GM18517 (cell line): ENCODE results near the gene ARPC4.
A peak's percentile ranks its signal among the peaks of the same experiment; 100 is the strongest.

Source experiments
- ATAC-seq: cut with Tn5 transposase; IDR thresholded peaks from one replicate; pipeline ENCODE4 v1.9.1; 2021; ENCODE audit warnings: mild to moderate bottlenecking, moderate library complexity; ENCODE audit not compliant: unreplicated experiment

The ARPC4 gene

DNA sequence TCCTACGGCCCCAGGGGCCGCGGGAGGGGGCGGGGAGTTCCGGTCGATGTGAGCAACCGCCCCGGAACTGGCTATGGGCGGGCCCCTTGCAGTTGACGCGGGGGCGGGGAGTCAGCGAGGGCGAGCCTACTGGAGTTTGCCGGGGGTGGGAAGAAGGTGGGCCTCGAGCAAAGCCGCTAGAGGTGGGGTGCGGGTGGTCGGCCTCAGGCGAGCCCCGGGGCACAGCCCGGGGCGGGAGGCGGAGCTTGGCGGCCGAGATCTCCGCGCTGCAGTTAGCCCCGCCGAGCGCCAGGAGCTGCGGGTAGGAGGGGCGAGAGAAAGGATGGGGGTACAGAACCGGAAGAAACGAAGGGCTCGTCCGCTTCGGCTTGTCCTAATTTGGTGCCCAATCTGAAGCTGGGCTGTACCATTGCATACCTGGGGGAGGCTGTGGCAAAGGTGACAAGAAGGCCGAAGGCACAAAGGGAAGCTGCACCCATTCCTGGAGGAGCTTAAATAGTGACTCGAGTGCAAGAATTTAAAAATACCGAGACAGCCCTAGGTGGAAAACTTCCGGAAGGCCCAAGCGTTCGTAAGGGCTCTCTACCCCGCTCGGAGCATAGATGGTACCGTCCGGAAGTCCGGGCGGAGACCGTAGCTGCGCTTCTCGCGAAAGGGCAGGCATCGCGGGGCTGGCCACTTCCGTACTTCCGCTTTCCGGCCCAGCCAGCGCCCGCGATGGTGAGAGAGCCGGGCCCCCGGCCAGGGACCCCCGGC, at the start of gene ARPC4, which contains the start of gene TADA3:
Gene ARPC4 (plus strand): TSS at position 678 of the 756 bp plus-strand sequence. CDS start 40 bp downstream, at position 718.
Gene TADA3 (minus strand): TSS at position 69 of the 756 bp plus-strand sequence. CDS start 1,007 bp downstream, outside the sequence.
- peak; percentile 83 for ATAC-seq

DNA sequence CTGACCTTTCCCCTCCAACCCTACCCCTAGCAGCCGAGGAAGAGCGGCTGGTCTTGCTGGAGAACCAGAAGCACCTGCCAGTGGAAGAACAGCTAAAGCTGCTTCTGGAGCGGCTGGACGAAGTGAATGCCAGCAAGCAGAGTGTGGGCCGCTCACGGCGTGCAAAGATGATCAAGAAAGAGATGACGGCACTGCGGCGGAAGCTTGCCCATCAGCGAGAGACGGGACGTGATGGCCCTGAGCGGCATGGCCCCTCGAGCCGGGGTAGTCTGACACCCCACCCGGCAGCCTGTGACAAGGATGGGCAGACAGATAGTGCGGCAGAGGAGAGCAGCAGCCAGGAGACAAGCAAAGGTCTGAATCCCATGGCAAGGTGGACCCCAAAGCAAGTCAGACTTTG, 49.3 kb upstream of the ARPC4 start:
- ATAC-seq, result no peak

DNA sequence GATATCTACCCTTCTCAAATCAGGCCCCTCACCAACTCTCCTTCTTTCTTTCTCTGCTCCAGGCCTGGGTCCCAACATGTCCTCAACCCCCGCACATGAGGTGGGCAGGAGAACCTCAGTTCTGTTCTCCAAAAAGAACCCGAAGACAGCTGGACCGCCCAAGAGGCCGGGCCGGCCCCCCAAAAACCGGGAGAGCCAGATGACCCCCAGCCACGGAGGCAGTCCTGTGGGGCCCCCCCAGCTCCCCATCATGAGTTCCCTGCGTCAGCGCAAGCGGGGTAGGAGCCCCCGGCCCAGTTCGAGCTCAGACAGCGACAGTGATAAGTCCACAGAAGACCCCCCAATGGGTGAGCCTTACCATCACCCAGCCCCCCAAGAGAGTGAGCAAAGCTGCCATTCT, 48.7 kb upstream of the ARPC4 start:
- no peak for ATAC-seq

DNA sequence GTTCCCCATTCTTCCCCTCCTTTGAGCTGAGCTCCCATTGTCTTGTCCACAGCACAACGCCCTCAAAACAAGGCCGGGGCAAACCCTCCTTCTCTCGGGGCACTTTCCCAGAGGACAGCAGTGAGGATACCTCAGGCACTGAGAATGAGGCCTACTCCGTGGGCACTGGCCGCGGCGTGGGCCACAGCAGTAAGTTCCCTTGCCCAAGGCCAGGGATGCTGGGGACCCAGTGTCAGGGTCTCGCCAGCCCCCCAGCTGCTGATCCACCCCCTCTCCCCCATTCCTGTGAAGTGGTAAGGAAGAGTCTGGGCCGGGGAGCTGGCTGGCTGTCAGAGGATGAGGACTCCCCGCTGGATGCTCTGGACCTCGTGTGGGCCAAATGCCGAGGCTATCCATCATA, 47.4 kb upstream of the ARPC4 start:
- no peak for ATAC-seq

DNA sequence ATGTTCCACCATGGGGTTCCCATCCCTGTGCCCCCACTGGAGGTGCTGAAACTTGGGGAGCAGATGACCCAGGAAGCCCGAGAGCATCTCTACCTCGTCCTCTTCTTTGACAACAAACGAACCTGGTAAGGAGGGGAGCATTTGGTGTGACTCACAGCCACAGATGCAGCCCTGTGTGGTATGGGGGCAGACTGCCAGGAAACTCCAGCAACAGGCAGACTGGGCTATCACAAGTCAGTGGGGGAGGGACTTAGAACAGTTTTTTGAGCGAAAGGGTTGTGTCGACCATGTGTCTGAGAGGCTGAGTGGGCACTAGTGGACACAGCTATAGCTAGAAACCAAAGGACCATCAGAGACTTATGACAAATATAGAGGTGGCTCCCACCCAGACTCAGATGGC, 46.6 kb upstream of the ARPC4 start:
- no peak for ATAC-seq

DNA sequence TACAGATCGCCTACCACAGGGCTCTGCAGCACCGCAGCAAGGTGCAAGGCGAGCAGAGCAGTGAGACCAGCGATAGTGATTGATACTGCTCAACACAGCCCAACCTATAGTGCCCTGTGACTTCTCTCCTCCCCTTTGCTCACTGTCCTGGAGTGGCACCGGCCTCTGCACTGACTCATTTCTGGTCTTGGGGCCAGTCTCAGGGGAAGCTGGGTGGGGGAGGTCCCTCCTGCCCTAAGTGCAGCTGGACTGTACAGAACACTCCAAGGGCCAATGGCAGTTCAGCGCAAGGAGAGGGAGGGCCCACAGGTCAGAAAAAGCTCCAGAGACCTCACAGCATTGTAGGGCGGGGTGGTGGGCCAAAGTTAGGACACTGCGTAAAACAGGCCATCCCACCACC, 45.6 kb upstream of the ARPC4 start:
- no peak for ATAC-seq

DNA sequence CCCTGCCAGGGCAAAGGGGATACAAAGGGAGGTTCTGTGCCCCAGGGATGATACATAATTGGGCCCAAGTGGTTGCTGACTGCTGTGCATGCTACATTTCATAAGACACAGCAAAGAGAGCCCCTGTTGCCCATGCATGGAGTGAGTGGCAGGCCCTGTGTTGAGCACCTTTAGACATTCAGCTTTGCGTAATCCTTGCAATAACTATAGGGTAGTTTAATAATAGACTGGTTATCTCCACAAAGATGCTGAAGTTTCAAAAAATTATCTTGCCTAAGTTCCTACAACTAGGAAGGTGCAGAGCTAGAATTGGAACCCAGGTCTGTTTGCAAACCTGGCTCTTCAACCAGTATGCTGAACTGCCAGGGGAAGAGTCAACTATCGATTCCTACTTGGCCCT, 44.9 kb upstream of the ARPC4 start:
- no peak for ATAC-seq

DNA sequence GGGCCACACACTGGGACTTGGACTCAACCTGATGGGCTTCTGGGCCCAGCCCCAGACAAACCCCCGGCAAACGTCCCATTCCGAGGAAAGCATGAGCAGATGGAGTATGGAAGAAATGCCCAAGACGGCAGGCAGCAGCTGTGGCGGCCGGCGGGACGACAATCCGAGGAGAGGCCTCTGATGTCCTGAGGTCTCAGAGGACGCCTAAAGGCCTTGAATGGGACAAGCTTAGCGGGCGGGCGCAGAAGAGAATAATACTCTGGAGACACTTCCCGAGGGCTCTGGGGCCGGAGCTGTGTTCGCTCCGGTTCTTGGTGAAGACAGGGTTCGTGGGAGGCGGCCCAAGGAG, 43.6 kb upstream of the ARPC4 start:
- no peak for ATAC-seq

DNA sequence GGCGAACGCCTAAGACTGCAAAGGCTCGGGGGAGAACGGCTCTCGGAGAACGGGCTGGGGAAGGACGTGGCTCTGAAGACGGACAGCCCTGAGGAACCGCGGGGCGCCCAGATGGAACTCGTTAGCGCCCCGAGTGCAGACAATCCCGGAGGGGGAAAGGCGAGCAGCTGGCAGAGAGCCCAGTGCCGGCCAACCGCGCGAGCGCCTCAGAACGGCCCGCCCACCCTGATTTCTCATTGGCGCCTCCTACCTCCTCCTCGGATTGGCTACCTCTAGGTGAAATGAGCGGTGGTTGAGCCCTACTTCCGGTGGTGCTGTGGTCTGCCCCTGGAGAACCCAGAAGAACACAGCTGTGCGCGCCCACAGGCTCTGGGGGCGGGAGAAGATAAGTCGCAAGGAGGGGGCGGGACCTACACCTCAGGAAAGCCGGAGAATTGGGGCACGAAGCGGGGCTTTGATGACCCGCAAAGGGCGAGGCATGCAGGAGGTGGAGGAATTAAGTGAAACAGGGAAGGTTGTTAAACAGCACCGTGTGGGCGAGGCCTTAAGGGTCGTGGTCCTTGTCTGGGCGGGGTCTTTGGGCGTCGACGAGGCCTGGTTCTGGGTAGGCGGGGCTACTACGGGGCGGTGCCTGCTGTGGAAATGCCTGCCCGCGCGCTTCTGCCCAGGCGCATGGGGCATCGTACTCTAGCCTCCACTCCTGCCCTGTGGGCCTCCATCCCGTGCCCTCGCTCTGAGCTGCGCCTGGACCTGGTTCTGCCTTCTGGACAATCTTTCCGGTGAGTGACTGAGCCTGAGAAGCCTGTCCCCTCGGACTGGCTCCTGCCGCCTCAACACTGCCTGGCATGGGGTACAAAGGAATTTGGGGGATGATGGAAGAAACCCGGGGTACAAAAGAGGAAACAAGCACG, 43.0 kb upstream of the ARPC4 start, which contains the start of gene OGG1:
Gene OGG1 (plus strand): TSS at position 308 of the 911 bp plus-strand sequence. CDS start 335 bp downstream, at position 643.
- peak; percentile 80 for ATAC-seq

DNA sequence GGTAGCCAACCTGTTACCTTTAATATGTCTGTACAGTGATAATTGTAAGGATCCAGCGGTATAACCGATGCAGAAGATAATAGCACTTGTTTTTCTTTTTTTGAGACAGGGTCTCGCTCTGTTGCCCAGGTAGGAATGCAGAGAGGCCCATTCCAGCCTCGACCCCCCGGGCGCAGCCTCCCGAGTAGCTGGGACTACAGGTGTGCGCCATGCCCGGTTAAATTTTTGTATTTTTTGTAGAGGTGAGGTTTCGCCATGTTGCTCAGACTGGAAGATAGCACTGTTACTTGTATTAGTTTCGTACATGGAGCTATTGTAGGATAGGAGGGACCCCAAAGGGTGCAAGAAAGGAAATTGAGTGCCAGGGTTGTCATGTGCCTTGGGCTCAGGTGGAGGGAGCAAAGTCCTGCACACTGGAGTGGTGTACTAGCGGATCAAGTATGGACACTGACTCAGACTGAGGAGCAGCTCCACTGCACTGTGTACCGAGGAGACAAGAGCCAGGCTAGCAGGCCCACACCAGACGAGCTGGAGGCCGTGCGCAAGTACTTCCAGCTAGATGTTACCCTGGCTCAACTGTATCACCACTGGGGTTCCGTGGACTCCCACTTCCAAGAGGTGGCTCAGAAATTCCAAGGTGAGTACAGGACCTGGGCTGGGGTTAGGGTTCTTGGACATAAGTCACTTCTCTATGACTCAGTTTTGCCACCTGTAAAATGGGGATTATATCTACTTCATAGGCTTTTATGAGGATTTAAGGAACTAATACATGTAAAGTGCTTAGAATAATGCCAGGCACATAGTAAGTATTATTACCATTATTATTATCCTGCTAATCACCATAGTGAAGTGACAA, 42.1 kb upstream of the ARPC4 start:
- no peak for ATAC-seq

DNA sequence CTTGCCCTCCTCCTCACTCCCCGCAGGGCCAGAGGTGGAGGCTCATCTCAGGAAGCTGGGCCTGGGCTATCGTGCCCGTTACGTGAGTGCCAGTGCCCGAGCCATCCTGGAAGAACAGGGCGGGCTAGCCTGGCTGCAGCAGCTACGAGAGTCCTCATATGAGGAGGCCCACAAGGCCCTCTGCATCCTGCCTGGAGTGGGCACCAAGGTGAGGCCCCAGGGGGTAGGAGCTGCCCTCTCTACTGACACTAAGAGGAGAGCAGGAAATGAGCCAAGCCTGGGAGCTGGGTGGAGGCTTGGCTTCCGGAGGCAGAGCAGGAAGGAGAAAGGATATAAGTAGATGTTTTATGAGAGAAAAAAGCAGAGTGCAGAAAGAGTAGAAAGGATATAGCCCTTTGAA, 38.2 kb upstream of the ARPC4 start:
- no peak for ATAC-seq

DNA sequence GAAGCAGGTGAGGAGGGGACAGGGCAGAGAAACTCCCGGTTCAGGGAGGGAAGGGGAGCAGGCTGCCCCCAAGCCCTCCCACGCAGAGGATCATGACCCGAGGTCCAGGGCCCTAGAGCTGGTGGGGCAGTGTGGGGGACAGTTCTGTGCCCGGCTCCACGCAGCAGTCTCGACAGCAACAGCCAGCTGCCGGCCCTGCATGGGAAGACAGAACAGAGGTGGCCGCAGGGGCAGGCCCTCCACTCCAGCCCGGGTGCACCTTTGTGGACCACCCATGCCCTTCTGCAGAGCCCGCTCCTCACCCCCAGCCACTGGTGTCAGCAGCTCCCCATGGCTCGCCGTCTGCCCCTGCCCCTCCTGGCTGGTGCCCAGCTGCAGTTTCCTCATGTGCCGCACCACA, 35.5 kb upstream of the ARPC4 start:
- ATAC-seq, result no peak

DNA sequence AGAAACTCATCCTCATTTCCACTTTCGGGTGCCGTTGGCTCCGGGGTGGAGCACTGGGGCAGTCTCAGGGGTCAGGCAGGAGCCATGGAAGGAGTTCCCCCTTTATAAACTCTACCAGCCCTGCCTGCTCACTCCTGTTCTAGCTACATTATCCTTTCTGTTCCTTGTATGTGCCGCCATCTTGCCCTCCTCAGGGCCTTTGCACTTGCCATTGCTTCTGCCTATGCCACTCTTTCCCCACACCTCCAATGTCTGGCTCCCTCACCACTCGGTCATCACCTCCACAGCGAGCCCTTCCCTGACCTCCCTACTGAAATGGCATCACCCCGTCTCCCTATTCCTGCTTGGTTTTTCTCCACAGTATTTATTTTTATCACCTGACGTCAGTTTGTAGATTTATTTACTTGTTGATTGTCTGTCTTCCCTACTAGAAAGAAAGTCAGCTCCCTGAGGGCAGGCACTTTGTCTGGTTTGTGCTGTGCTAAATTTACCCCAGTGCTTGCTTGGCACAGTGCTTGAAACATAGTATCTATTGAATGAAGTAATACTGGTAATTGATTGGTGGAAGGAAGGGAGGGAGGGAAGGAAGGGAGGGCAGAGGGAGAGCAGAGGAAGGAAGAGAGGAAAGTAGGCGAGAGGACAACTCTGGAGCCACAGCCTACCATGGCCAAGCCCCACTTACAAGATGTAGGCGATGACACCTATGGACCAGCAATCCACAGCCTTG, 31.9 kb upstream of the ARPC4 start:
- no peak for ATAC-seq

DNA sequence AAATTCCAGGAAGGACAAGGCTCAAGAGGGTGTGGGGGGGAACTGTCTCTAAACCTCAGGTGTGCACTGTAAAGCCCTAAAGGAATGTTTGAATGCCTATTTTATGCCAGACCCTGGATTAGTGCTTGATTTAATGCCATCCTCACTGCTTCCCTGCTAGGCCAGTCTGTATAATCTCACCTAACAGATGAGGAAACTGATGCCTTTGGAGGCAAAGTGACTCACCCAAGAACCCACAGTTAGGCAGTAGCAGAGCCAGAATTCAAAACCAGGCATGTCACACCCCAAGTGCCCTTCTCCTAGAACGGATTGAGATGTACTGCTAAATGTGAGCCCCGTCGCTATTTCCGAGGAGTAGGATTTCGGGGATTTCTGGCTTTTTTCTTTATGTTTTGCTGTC, 31.0 kb upstream of the ARPC4 start:
- ATAC-seq, result no peak

DNA sequence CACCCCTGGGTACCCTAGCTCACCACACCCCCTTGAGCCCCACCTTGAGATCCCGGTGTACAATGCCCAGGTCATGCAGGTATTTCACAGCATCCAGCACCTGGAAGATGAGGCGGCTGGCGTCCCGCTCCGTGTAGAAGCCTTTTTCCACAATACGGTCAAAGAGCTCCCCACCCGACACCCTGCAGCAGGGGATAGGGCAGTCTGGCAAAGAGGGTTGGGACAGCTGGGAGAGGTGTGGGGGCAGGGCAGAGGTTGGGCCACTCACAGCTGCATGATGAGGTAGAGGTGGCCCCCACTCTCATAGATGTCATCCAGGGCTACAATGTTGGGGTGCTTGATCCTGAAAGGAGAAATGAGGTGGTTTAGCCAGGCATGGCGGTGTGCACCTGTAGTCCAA, 30.0 kb upstream of the ARPC4 start:
- ATAC-seq, result no peak

DNA sequence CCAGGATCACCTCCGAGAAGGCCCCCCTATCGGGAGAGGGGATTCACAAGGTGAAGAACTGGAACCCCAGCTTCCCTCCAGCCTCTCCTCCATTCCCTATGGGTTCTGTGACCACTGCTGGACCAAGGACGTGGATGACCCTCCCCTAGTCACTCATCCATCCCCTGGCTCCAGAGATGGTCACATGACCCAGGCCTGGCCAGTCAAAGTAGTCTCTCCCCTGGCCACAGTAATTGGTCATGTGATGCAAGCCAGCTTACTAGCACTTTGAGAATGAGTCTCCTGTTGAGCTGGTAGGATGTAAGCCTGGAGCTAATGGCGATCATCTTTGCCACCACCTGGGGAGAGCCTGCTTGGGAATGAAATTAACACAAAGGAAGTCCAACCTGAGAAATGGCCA, 27.0 kb upstream of the ARPC4 start:
- no peak for ATAC-seq

DNA sequence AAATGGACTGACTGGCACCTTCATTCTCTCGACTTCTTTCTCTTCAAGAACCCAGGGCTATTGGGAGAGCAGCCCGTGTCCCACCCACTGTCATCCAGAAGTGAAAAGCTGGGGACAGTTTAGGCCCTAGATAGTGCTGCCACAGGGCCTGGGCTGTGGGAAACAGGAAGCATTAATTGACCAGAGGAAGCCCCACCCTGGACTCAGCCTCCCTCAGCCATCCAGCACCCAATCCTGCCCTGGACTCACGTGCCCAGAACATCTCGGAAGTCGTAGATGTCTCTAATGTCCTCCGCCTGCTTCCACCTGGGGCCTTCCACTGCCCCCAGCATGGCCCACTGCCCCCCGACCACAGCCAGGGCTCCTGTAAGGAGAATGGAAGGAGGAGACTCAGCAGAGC, 25.5 kb upstream of the ARPC4 start:
- no peak for ATAC-seq

DNA sequence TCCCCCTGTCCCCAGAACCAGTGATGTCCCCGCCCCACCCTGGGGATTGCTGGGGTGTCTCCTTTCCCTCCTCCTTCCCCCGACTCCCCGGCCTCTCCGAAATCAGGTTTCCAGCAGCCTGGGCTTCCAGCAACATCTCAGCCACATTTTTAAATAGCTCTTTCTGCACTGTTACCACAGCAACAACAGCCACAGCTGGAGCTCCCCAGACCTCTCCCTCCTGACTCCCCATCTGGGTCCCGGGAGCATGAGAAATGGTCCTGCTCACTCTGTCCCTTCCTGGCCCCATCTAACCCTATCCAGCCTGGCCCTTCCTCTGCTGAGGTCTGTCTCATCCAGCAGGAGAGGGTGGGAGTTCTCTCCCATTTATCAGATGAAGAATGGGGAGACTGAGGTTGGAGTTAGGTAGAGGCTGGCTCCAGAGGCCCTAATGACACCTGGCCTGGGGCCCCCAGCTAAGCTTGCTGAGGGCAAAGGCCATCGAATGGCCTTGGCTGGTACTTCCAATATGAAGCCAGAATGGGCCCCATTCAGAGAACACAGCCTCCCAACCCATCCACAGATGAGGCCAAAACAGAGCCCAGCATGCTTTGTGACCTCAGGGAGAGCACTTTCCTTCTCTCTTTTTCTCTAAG, 24.6 kb upstream of the ARPC4 start:
- ATAC-seq, result no peak

DNA sequence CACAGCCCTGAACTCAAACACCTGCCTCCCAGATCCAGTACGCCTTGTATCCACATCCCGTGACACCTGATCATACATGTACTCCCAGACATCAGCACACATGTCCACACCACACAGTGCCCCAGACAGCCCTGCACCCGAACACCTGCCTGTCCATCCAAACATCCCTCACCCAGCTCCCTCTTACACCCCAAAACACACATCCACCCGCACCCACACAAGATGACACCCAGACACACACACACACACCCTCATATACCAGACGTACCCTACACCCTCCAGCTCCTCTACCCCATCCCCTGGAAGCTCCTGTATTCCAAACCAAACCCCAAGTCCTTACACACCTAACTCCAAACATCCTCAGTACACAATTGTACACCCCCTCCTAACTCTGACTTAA, 23.9 kb upstream of the ARPC4 start:
- ATAC-seq, result no peak
